GM23248 (cell line): Measurements from ENCODE around the gene PEMT.

ENCODE experiments used
- EZH2 ChIP-seq: fragments of 200-600 bp; sonication (generic); IDR thresholded peaks from 2 replicates; pipeline ENCODE4 v1.6.1; 2018; ENCODE audit warnings: antibody characterized with exemption, mild to moderate bottlenecking; ENCODE audit not compliant: insufficient read depth, poor library complexity, severe bottlenecking
- EZH2phosphoT487 ChIP-seq: fragments of 200-600 bp; sonication (generic); IDR thresholded peaks from 2 replicates; pipeline ENCODE4 v1.6.1; 2018; ENCODE audit warnings: antibody characterized with exemption, moderate library complexity, mild to moderate bottlenecking, low read depth; ENCODE audit not compliant: insufficient read depth

GRCh38 chr17:17512866-17513265 is 78.6 kb downstream of the PEMT start:
- no peak for TF ChIP-seq EZH2phosphoT487
- TF ChIP-seq EZH2: no peak
